ENCODE data around the gene SLC10A7. TPM values are rescaled to one million over a fixed set of nuclear protein-coding genes. Genes with fewer than 3 reads are reported as not detected.

The SLC10A7 gene
- total and polyA plus RNA-seq, 2 experiments from 2014 or later: 0.81 to 4.3 TPM

- H4K20me1 ChIP-seq (replicated peaks; ENCODE audit: insufficient read depth): no peaks in the 10 kb centered on the region
- ATAC-seq (no peak), DNase-seq (ENCODE audit: low spot score) (no peak)
- no peak overlapping the region for H3K4me2 ChIP-seq
- H3K4me3 Mint-ChIP-seq: no peak overlapping the region
- peaks cover 8% of the 10 kb centered on the region; the same call in 2 of the 3 replicates for H3K9me3 Mint-ChIP-seq
- H2AFZ ChIP-seq: no peak overlapping the region
- H3K79me2 ChIP-seq (replicated peaks; ENCODE audit: insufficient read depth): no peaks in the 10 kb centered on the region
- no peaks in the 10 kb centered on the region for H3K36me3 ChIP-seq (ENCODE audit: insufficient read depth)
- no peaks in the 10 kb centered on the region for H3F3A ChIP-seq (replicated peaks; ENCODE audit: low read depth)
- H3K4me3 ChIP-seq: no peak overlapping the region
- H3K36me3 Mint-ChIP-seq (ENCODE audit: low read depth): peaks cover 2% of the 10 kb centered on the region; the same call in 1 of the 3 replicates
- H3K27ac ChIP-seq (ENCODE audit: low read depth): no peak overlapping the region
- no peaks in the 10 kb centered on the region for H3K9me2 ChIP-seq (ENCODE audit: insufficient read depth)
- H3K4me1 ChIP-seq (ENCODE audit: insufficient read depth): no peaks in the 10 kb centered on the region
- no peaks in the 10 kb centered on the region for H3K27me3 ChIP-seq (ENCODE audit: insufficient read depth)
- TF ChIP-seq EZH2phosphoT487 (IDR thresholded peaks at IDR 0.05; ENCODE audit: unreplicated experiment) (no peak), CTCF (conservative IDR thresholded peaks at IDR 0.05; ENCODE audit: low read depth in 2 of 2) (no peak), NANOG (IDR thresholded peaks at IDR 0.05; ENCODE audit: borderline replicate concordance) (no peak), POLR2AphosphoS5 (IDR thresholded peaks at IDR 0.05; ENCODE audit: low read depth) (no peak), ZNF462 (CRISPR knock-in tag; IDR thresholded peaks at IDR 0.05) (no peak), STAT1 (IDR thresholded peaks at IDR 0.05; ENCODE audit: unreplicated experiment) (no peak), CREB1 (CRISPR knock-in tag; IDR thresholded peaks at IDR 0.05; ENCODE audit: low read depth) (no peak), ZNF114 (CRISPR knock-in tag; IDR thresholded peaks at IDR 0.05) (no peak)
- H3K4me1 Mint-ChIP-seq: peaks cover 7% of the 10 kb centered on the region
- no peak overlapping the region for H3K27ac Mint-ChIP-seq
- H3K27me3 Mint-ChIP-seq (ENCODE audit: insufficient read depth, low read depth, poor library complexity): no peaks in the 10 kb centered on the region
Measured at GRCh38 chr4:146371812-146372211, 149.9 kb downstream of the SLC10A7 start.

Data from GM23338 (cell line).